A673 (cell line): ENCODE data around the gene B4GALNT4. TPM values are rescaled to one million over a fixed set of nuclear protein-coding genes. Genes with fewer than 3 reads are reported as not detected.
"Not testable (repeated sequence)": the region's sequence is repeated elsewhere in the genome, so short reads cannot be mapped to it uniquely, and the experiment has no call there.

Experiments
- BruUV-seq: library from RNA; stranded (reverse); fragments of 400-500 nt; replicated peaks from 2 replicates; lab custom pipeline; 2021; lab: Mats Ljungman, UMichigan
- CTCF ChIA-PET: fragments of 300-600 bp; sonication (Branson Sonifier 250); formaldehyde crosslinking; loops from one replicate; lab custom pipeline; 2022; ENCODE audit warnings: antibody characterized with exemption; lab: Charles Lee
- POLR2A ChIA-PET: fragments of 300-600 bp; sonication (Branson Sonifier 250); formaldehyde crosslinking; loops from one replicate; lab custom pipeline; 2022; ENCODE audit warnings: antibody characterized with exemption; ENCODE audit not compliant: low non-redundant PET; lab: Charles Lee
- DNase-seq: peaks from one replicate; pipeline ENCODE4 v3.0.0-alpha.2; 2015; ENCODE audit warnings: low spot score
- H3K27ac ChIP-seq: fragments of 200-600 bp; sonication (generic); 2 replicates; pipeline ENCODE4 v1.5.1; 2016; ENCODE audit warnings: mixed run types, low read depth, mild to moderate bottlenecking, mixed read lengths, antibody characterized with exemption, low read length; ENCODE audit not compliant: poor library complexity, severe bottlenecking
- H3K27me3 ChIP-seq: fragments of 200-600 bp; sonication (generic); replicated peaks from 2 replicates; pipeline ENCODE4 v1.6.1; 2017; ENCODE audit warnings: mixed run types, low read depth, mild to moderate bottlenecking, mixed read lengths, antibody characterized with exemption, low read length; ENCODE audit not compliant: insufficient read depth, poor library complexity
- H3K36me3 ChIP-seq: fragments of 200-600 bp; sonication (generic); 2 replicates; pipeline ENCODE4 v1.6.1; 2016; ENCODE audit warnings: mixed run types, mild to moderate bottlenecking, mixed read lengths, antibody characterized with exemption, low read length; ENCODE audit not compliant: insufficient read depth, poor library complexity, severe bottlenecking
- H3K4me1 ChIP-seq: fragments of 200-600 bp; sonication (generic); 2 replicates; pipeline ENCODE4 v1.6.1; 2017; ENCODE audit warnings: mixed run types, mild to moderate bottlenecking, mixed read lengths, antibody characterized with exemption, low read length; ENCODE audit not compliant: insufficient read depth, poor library complexity, severe bottlenecking
- H3K4me3 ChIP-seq: fragments of 200-600 bp; sonication (generic); 2 replicates; pipeline ENCODE4 v1.5.1; 2016; ENCODE audit warnings: low read depth, mixed run types, mild to moderate bottlenecking, mixed read lengths, low read length; ENCODE audit not compliant: poor library complexity, severe bottlenecking
- H3K9me3 ChIP-seq: fragments of 200-600 bp; sonication (generic); 2 replicates; pipeline ENCODE4 v1.6.1; 2016; ENCODE audit warnings: mixed run types, low read depth, mild to moderate bottlenecking, mixed read lengths, antibody characterized with exemption, low read length; ENCODE audit not compliant: poor library complexity, severe bottlenecking
- EZH2 ChIP-seq: fragments of 200-600 bp; sonication (generic); IDR thresholded peaks from 2 replicates; pipeline ENCODE4 v1.6.1; 2017; ENCODE audit warnings: borderline replicate concordance, low read depth, mild to moderate bottlenecking, mixed read lengths, antibody characterized with exemption, low read length; ENCODE audit not compliant: poor library complexity, severe bottlenecking
- intact Hi-C: fragments of 100-400 bp; cut with micrococcal nuclease; formaldehyde crosslinking; loops from one replicate; pipeline ENCODE4 v1.10.0; 2022; ENCODE audit not compliant: unreplicated experiment
- total RNA-seq: library from RNA; stranded (reverse); gene quantifications from 2 replicates; pipeline ENCODE4 v1.2.3, GENCODE V29; 2021
- TF ChIP-seq, protein P1 (sequence below): fragments of 300-800, 200-600 bp; sonication (generic); conservative IDR thresholded peaks from 2 replicates; pipeline ENCODE4 v1.5.1; 2017; ENCODE audit warnings: low read depth, mild to moderate bottlenecking, antibody characterized with exemption, low read length, moderate library complexity, mixed read lengths

B4GALNT4 gene
- total RNA-seq, 1 experiment from 2014 or later, result 19.0 TPM

- DNase-seq, result no peak
- no peaks in the 10 kb centered on the region for H3K4me1 ChIP-seq
- ChIA-PET POLR2A (no interaction called here), CTCF (no interaction called here)
- peaks cover 6% of the 10 kb centered on the region for H3K9me3 ChIP-seq
- intact Hi-C loops, result no loop called here
- no TSS peak for BruUV-seq
- H3K27me3 ChIP-seq, result no peaks in the 10 kb centered on the region
- TF ChIP-seq, protein P1, sequence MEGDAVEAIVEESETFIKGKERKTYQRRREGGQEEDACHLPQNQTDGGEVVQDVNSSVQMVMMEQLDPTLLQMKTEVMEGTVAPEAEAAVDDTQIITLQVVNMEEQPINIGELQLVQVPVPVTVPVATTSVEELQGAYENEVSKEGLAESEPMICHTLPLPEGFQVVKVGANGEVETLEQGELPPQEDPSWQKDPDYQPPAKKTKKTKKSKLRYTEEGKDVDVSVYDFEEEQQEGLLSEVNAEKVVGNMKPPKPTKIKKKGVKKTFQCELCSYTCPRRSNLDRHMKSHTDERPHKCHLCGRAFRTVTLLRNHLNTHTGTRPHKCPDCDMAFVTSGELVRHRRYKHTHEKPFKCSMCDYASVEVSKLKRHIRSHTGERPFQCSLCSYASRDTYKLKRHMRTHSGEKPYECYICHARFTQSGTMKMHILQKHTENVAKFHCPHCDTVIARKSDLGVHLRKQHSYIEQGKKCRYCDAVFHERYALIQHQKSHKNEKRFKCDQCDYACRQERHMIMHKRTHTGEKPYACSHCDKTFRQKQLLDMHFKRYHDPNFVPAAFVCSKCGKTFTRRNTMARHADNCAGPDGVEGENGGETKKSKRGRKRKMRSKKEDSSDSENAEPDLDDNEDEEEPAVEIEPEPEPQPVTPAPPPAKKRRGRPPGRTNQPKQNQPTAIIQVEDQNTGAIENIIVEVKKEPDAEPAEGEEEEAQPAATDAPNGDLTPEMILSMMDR, result no peak
- TF ChIP-seq EZH2, result no peak
- H3K4me3 ChIP-seq, result no peak overlapping the region
- H3K27ac ChIP-seq, result no peak overlapping the region
- H3K36me3 ChIP-seq, result no peaks in the 10 kb centered on the region
Observed at GRCh38 chr11:385594-386351, 16.5 kb downstream of the B4GALNT4 start.

- Histone ChIP-seq H3K27me3 (no peaks in the 10 kb centered on the region), H3K36me3 (no peaks in the 10 kb centered on the region), H3K4me3 (no peak overlapping the region), H3K27ac (no peak overlapping the region), H3K4me1 (no peaks in the 10 kb centered on the region), H3K9me3 (peaks cover 6% of the 10 kb centered on the region)
- no peak for DNase-seq
- TF ChIP-seq, protein P1, result no peak
- CTCF ChIA-PET, result no interaction called here
- no TSS peak for BruUV-seq
- POLR2A ChIA-PET, result no interaction called here
- intact Hi-C loops, result no loop called here
Observed at GRCh38 chr11:386483-386882, 17.2 kb downstream of the B4GALNT4 start.

DNA sequence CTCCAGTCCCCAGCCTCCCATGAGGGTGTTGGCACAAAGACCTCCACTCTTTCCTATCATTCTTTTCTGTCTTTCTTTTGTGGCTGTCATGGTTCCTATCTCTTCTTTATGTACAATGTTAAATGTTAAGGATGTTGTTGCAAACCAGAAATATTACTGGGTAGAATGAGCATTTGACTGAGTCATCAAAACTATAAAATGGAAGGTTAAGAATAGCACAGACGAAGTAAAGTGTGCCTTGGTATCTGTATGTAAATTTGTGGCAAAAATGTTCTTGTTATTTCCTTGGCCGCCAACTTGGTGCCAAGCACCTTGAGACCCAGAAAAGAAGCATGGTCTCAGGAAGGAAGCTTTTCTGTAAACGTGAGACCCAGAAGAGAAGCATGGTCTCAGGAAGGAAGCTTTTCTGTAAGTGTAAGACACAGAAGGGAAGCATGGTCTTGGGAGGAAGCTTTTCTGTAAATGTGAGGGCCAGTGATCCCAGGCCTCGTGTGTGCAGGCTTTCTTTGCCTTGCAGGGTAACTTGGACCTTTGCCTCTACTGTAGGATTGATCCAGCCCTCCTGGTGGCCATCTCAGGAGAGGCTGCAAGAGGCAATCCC lies 18.0 kb downstream of the B4GALNT4 start:
- Histone ChIP-seq H3K4me3 (no peak overlapping the region), H3K27me3 (no peaks in the 10 kb centered on the region), H3K9me3 (peaks cover 6% of the 10 kb centered on the region), H3K36me3 (no peaks in the 10 kb centered on the region), H3K4me1 (no peaks in the 10 kb centered on the region), H3K27ac (no peak overlapping the region)
- TF ChIP-seq, protein P1, result no peak
- TF ChIP-seq EZH2, result no peak
- DNase-seq, result no peak
- intact Hi-C loops, result no loop called here
- POLR2A ChIA-PET, result no interaction called here
- no TSS peak for BruUV-seq
- CTCF ChIA-PET, result no interaction called here

GRCh38 chr11:389369-389768 lies 20.1 kb downstream of the B4GALNT4 start:
- CTCF ChIA-PET, result interaction anchor here (1.1 kb wide), 1 partner anchor 18 kb away, joined by 4 read pairs; no protein-coding TSS in a partner anchor
- intact Hi-C loops, result not testable (repeated sequence)

More at GRCh38 chr11:389369-389768, 20.1 kb downstream of the B4GALNT4 start:
- DNase-seq, H3K27me3 ChIP-seq, BruUV-seq, H3K4me1 ChIP-seq, H3K9me3 ChIP-seq, POLR2A ChIA-PET, H3K36me3 ChIP-seq, H3K4me3 ChIP-seq, H3K27ac ChIP-seq: not testable (repeated sequence)
